Stimulated activated CD8-positive, alpha-beta memory T cell treated with anti-CD3 and anti-CD28 coated beads, Interleukin-15, amount 100 ng/mL, for 1 hour (primary cell): ENCODE measurements around the gene BEST1.

Experiments
- DNase-seq: peaks from one replicate; pipeline ENCODE4 v3.0.0-alpha.2; 2020; ENCODE audit warnings: low read depth

Gene BEST1

GRCh38 chr11:61950035-61950547 is at the start of gene BEST1:
Gene BEST1, plus strand, starts transcription at chr11:61950351. Its CDS starts 1,456 bp downstream, at chr11:61951807.
- no peak for DNase-seq

GRCh38 chr11:61901397-61901796 is 48.8 kb upstream of the BEST1 start:
- DNase-seq, result no peak

GRCh38 chr11:61902313-61902712 is 47.8 kb upstream of the BEST1 start:
- no peak for DNase-seq

GRCh38 chr11:61903845-61904244 is 46.3 kb upstream of the BEST1 start:
- DNase-seq, result no peak

- no peak for DNase-seq
Observed at GRCh38 chr11:61904539-61905048, 45.6 kb upstream of the BEST1 start.

GRCh38 chr11:61905067-61905696 is 45.0 kb upstream of the BEST1 start:
- no peak for DNase-seq

- no peak for DNase-seq
Observed at GRCh38 chr11:61905801-61906521, 44.2 kb upstream of the BEST1 start.

GRCh38 chr11:61906522-61906909 is 43.6 kb upstream of the BEST1 start:
- DNase-seq, result no peak

GRCh38 chr11:61907282-61907681 is 42.9 kb upstream of the BEST1 start:
- no peak for DNase-seq

GRCh38 chr11:61907871-61908729 is 42.1 kb upstream of the BEST1 start:
- no peak for DNase-seq

- DNase-seq, result no peak
Observed at GRCh38 chr11:61908730-61909316, 41.3 kb upstream of the BEST1 start.

GRCh38 chr11:61910187-61911127 is 39.7 kb upstream of the BEST1 start:
- DNase-seq, result no peak

GRCh38 chr11:61911128-61911700 is 38.9 kb upstream of the BEST1 start:
- no peak for DNase-seq

GRCh38 chr11:61911701-61912529 is 38.2 kb upstream of the BEST1 start:
- DNase-seq, result no peak

GRCh38 chr11:61912530-61912898 is 37.6 kb upstream of the BEST1 start:
- DNase-seq, result no peak

- DNase-seq, result no peak
Observed at GRCh38 chr11:61912991-61913698, 37.0 kb upstream of the BEST1 start.

- no peak for DNase-seq
Observed at GRCh38 chr11:61913699-61914395, 36.3 kb upstream of the BEST1 start.

GRCh38 chr11:61914471-61915171 is 35.5 kb upstream of the BEST1 start:
- no peak for DNase-seq
